Lower leg skin (tissue), 3 donors: ENCODE measurements around the gene TOP2B.

Experiments
- CTCF ChIP-seq, 3 donors: fragments of 450-650 bp; IDR thresholded peaks; one replicate each; pipeline ENCODE4 v1.5.1; 2016; ENCODE audit warnings: antibody characterized with exemption in 3 of 3, mild to moderate bottlenecking in 3 of 3, moderate library complexity in 2 of 3
- POLR2A ChIP-seq, 2 donors: fragments of 450-650 bp; IDR thresholded peaks; one replicate each; pipeline ENCODE4 v1.6.1; 2016 to 2017; ENCODE audit warnings: antibody characterized with exemption in 2 of 2, mild to moderate bottlenecking in 1 of 2, moderate library complexity in 1 of 2

- TF ChIP-seq CTCF (IDR thresholded peaks at IDR 0.05) (no peak), POLR2A (IDR thresholded peaks at IDR 0.05) (no peak)
These were observed 77.6 kb downstream of the TOP2B start for GRCh38 chr3:25587094-25587493.
